WI38 (cell line): Measurements from ENCODE around the gene ZNF184.

Source experiments
- H3K4me3 ChIP-seq: 2 replicates; pipeline ENCODE4 v1.5.1; 2011; ENCODE audit warnings: low read depth, mild to moderate bottlenecking, control low read depth, low read length
- CTCF ChIP-seq: IDR thresholded peaks from 2 replicates; pipeline ENCODE4 v1.5.1; 2012; ENCODE audit warnings: low read depth, mild to moderate bottlenecking, control low read depth, low read length

The ZNF184 gene

DNA sequence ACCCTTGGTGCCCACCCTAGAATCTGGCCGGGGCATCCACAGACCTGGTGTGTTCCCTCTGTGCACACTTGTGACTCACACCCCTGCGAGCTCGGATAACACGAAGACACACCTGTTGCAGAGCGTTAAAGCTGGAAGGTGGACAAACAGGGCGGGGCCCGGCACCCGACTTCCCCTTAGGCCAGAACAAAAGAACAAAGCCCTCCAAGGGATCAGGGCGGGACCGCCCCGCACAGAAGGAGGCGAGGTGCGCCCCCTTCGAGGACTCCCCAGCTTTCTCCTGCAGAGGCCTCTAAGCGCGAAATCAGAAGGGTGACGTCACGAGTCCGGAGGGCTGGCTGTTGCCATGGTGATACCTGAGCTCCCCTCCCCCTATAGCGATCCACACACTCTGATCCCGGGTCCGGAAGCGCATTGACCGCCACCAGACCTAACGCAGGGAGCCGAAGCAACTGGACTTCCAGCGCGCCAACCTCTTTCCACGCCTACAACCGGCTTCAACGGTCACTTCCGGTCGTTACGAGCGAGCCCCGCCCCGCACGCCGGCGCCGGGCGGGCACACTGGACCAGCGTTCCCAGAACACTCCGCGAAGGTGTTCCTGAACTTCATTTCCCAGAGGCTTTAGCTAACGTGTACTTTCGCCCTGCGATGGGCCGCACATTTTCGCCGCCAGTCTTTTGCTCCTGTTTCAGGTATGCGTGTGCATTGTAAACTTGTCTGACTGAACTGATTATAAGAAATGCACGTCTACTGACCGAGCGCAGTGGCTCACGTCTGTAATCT is at the start of gene ZNF184:
TSS of gene ZNF184 (minus strand) at position 489 of the 784 bp plus-strand sequence. CDS start 811 bp downstream, outside the sequence.
- no peak for TF ChIP-seq CTCF
- H3K4me3 ChIP-seq, result peak within 1 kb of the TSS; percentile 67

DNA sequence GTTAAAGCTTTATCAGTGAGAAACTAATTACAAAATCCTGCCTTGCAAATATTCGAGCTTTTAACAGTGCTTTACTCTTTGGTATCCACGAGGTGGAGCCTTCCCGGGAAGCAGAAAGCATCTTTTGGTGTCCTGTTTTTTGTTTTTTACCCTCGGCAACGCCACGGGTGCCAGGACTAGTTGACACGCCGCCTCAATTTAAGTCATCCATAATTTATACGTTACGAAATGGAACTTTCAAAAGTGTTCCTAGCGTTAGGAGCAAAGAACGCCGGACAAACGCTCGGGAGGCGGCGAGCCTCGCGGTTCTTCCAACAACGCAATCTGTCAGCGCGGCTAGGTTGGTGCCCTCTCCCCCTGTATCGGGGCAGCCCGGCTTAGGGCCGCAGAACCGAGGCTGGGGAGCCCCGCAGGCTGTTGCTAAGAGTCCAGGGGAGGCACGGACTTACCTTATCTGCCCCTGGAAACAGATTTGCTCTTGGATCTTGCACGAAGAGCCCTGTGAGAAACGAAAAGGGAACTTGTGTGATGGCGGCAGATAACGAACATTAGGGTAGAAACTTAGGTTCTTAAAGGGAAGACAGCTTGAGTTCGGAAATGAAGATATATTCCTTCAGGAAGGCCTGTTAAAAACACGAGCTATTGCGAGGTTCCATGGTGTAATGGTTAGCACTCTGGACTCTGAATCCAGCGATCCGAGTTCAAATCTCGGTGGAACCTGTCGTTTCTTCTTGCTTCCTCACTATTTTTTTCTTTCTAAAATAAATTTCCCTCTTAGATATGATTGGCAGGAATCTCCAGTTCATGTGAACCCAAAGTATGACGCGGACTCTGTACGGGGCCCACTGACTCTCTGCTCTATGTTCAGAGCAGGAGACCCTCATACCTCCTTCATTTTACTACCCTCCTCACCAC is 46.2 kb upstream of the ZNF184 start:
- peak; percentile 53 for TF ChIP-seq CTCF

GRCh38 chr6:27517928-27518787 is 45.3 kb upstream of the ZNF184 start:
- peak overlapping the region; percentile 77 for H3K4me3 ChIP-seq

More for the DNA sequence above, 46.2 kb upstream of the ZNF184 start:
- H3K4me3 ChIP-seq, result peak overlapping the region; percentile 77

GRCh38 chr6:27517238-27517637 is 44.3 kb upstream of the ZNF184 start:
- TF ChIP-seq CTCF, result no peak
- H3K4me3 ChIP-seq, result no peak overlapping the region

More at GRCh38 chr6:27517928-27518787, 45.3 kb upstream of the ZNF184 start:
- no peak for TF ChIP-seq CTCF

DNA sequence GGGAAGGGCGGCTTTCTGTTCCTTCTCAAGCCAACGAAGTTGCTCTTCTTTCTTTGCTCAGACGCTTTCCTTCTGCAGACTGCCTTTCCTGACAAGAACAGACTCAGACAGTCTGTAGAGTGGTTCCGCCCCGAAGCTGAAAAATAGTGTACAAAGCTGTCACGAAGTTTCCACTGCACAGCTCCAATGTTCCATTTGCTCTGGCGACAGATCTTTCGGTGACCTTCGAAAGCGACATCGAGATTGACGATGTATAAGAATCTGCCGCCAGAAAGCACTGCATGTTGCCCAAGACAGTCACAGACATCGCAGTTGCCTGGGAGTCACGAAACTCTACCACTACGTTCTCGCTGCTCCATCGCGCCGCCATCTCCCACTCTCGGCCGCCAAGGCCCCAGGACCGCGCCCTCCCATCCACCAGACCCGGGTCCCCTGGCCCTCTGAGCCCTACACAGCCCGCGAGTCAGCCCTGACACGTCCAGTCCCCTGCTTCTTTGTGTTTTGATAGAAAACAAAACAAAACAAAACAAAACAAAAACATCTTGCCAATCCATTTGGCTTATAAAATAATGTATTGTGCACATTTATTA is 42.1 kb upstream of the ZNF184 start:
- H3K4me3 ChIP-seq, result peak overlapping the region; percentile 56
- no peak for TF ChIP-seq CTCF

GRCh38 chr6:27512525-27512924 is 39.6 kb upstream of the ZNF184 start:
- TF ChIP-seq CTCF, result no peak

More at GRCh38 chr6:27512525-27512924, 39.6 kb upstream of the ZNF184 start:
- H3K4me3 ChIP-seq, result no peak overlapping the region
